HepG2 (cell line): ENCODE results near the gene TUBB. TPM values are rescaled to one million over a fixed set of nuclear protein-coding genes. Genes with fewer than 3 reads are reported as not detected.

Source experiments
- ATF4 ChIP-seq, 2 experiments: fragments of 450-650 bp in 1 of 2; sonication (generic) in 1 of 2; formaldehyde crosslinking; IDR thresholded peaks; 2 replicates each; pipeline versions ENCODE4 v1.5.0 to v1.8.0; 2020 to 2022; ENCODE audit warnings: mild to moderate bottlenecking in 1 of 2, missing genetic modification reagents in 1 of 2
- CEBPG ChIP-seq: IDR thresholded peaks from 2 replicates; pipeline ENCODE4 v1.6.1; 2016
- HDAC2 ChIP-seq: sonication (generic); formaldehyde crosslinking; IDR thresholded peaks from 2 replicates; pipeline ENCODE4 v1.4.0; 2020; ENCODE audit warnings: missing genetic modification reagents
- HIVEP1 ChIP-seq: sonication (generic); formaldehyde crosslinking; IDR thresholded peaks from 2 replicates; pipeline ENCODE4 v1.4.0; 2020; ENCODE audit warnings: mild to moderate bottlenecking, missing genetic modification reagents
- LCORL ChIP-seq, 2 experiments: fragments of 450-650 bp in 1 of 2; sonication (generic) in 1 of 2; formaldehyde crosslinking in 1 of 2; IDR thresholded peaks; 2 replicates each; pipeline versions ENCODE4 v1.5.0 to v1.6.1; 2017 to 2020; ENCODE audit warnings: antibody characterized with exemption in 1 of 2, missing genetic modification reagents in 1 of 2
- MEIS1 ChIP-seq: sonication (generic); formaldehyde crosslinking; IDR thresholded peaks from 2 replicates; pipeline ENCODE4 v1.9.0; 2021; ENCODE audit warnings: mild to moderate bottlenecking, missing genetic modification reagents, moderate library complexity, borderline replicate concordance
- MYC ChIP-seq: sonication (generic); formaldehyde crosslinking; IDR thresholded peaks from 2 replicates; pipeline ENCODE4 v1.9.0; 2021; ENCODE audit warnings: missing genetic modification reagents, borderline replicate concordance
- NR2C2 ChIP-seq: sonication (generic); formaldehyde crosslinking; IDR thresholded peaks from 2 replicates; pipeline ENCODE4 v1.4.0; 2020; ENCODE audit warnings: missing genetic modification reagents, mild to moderate bottlenecking, moderate library complexity, borderline replicate concordance
- PAXIP1 ChIP-seq: sonication (generic); formaldehyde crosslinking; conservative IDR thresholded peaks from 2 replicates; pipeline ENCODE4 v1.4.0; 2020; ENCODE audit warnings: mild to moderate bottlenecking, missing genetic modification reagents, moderate library complexity
- SOX5 ChIP-seq: IDR thresholded peaks from 2 replicates; pipeline ENCODE4 v1.6.1; 2016; ENCODE audit warnings: borderline replicate concordance
- SP140L ChIP-seq: sonication (generic); formaldehyde crosslinking; IDR thresholded peaks from 2 replicates; pipeline ENCODE4 v1.4.0; 2020; ENCODE audit warnings: missing genetic modification reagents, borderline replicate concordance
- SPEN ChIP-seq: sonication (generic); formaldehyde crosslinking; IDR thresholded peaks from 2 replicates; pipeline ENCODE4 v1.5.1; 2020; ENCODE audit warnings: low read depth, mild to moderate bottlenecking, missing genetic modification reagents
- TFDP1 ChIP-seq: IDR thresholded peaks from 2 replicates; pipeline ENCODE4 v1.6.1; 2016; ENCODE audit warnings: missing compliant biosample characterization, missing genetic modification reagents, borderline replicate concordance
- TGIF2 ChIP-seq: IDR thresholded peaks from 2 replicates; pipeline ENCODE4 v1.6.1; 2016; ENCODE audit warnings: control low read depth, missing compliant biosample characterization
- U2AF1 ChIP-seq: fragments of 200-400 bp; formaldehyde crosslinking; optimal IDR thresholded peaks from 2 replicates; pipeline ENCODE3; 2017; ENCODE audit warnings: mild to moderate bottlenecking, low read depth, low read length
- YEATS2 ChIP-seq: sonication (generic); formaldehyde crosslinking; IDR thresholded peaks from 2 replicates; pipeline ENCODE4 v1.4.0; 2020; ENCODE audit warnings: missing genetic modification reagents, borderline replicate concordance
- ZBTB37 ChIP-seq: sonication (generic); formaldehyde crosslinking; IDR thresholded peaks from 2 replicates; pipeline ENCODE4 v1.4.0; 2020; ENCODE audit warnings: mild to moderate bottlenecking, missing genetic modification reagents
- ZFP62 ChIP-seq: sonication (generic); formaldehyde crosslinking; IDR thresholded peaks from 2 replicates; pipeline ENCODE4 v1.4.0; 2020; ENCODE audit warnings: missing genetic modification reagents
- ZFYVE20 ChIP-seq: sonication (generic); formaldehyde crosslinking; IDR thresholded peaks from 2 replicates; pipeline ENCODE4 v1.8.0; 2023; ENCODE audit warnings: low read depth, mild to moderate bottlenecking, moderate library complexity, missing genetic modification reagents, borderline replicate concordance
- ZNF160 ChIP-seq: sonication (generic); formaldehyde crosslinking; IDR thresholded peaks from 2 replicates; pipeline ENCODE4 v1.8.0; 2022; ENCODE audit warnings: mild to moderate bottlenecking, inconsistent platforms, missing genetic modification reagents
- ZNF564 ChIP-seq: sonication (generic); formaldehyde crosslinking; IDR thresholded peaks from 2 replicates; pipeline ENCODE4 v1.8.1; 2023; ENCODE audit warnings: mild to moderate bottlenecking, missing genetic modification reagents
- ZNF839 ChIP-seq: sonication (generic); formaldehyde crosslinking; IDR thresholded peaks from 2 replicates; pipeline ENCODE4 v1.4.0; 2020; ENCODE audit warnings: missing genetic modification reagents, mild to moderate bottlenecking, borderline replicate concordance
- polyA plus RNA-seq, 8 experiments: library from polyadenylated mRNA; depleted of rRNA in 3 of 8; stranded (reverse) in 7 of 8; unstranded in 1 of 8; fragments of >200 nt; fragmentation: Illumina TruSeq in 4 of 8; extraction: Trizol in 4 of 8; gene quantifications; 2 replicates each; pipeline versions ENCODE4 v1.2.1 to v1.2.3, GENCODE V29; 2011 to 2016; ENCODE audit warnings: low read depth in 4 of 8, missing spikeins in 1 of 8, mixed read lengths in 1 of 8; ENCODE audit not compliant: insufficient read depth in 1 of 8
- total RNA-seq, 5 experiments: library from RNA; depleted of rRNA; stranded (reverse); fragments of >200 nt; fragmentation: Illumina TruSeq; extraction: Trizol; gene quantifications; 2 replicates each; pipeline ENCODE4 v1.2.3, GENCODE V29; 2016; ENCODE audit warnings: low read depth in 1 of 5

The TUBB gene
- total and polyA plus RNA-seq, 2 of the 13 experiments (the other 11 are each of a cell fraction or from before 2014, with no cell fraction given), result 911 to 1,163 TPM

GRCh38 chr6:30748851-30749540 is 28.8 kb downstream of the TUBB start (continued):
- TF ChIP-seq SOX5 (CRISPR knock-in tag) (peak; percentile 54; the same call in 1 of the 2 replicates), ZNF564 (CRISPR knock-in tag) (0 out of 2 replicates have a peak, but pooled peaks have one; percentile 3), TGIF2 (no peak), NR2C2 (CRISPR knock-in tag) (0 out of 2 replicates have a peak, but pooled peaks have one; percentile 57), HIVEP1 (CRISPR knock-in tag) (no peak), TFDP1 (CRISPR knock-in tag) (peak; percentile 57; the same call in 1 of the 2 replicates), U2AF1 (peak; percentile 73), YEATS2 (CRISPR knock-in tag) (peak; percentile 49; the same call in 1 of the 2 replicates), PAXIP1 (CRISPR knock-in tag) (peak; percentile 52; the same call in 1 of the 2 replicates), CEBPG (peak; percentile 28; the same call in 1 of the 2 replicates), ZBTB37 (CRISPR knock-in tag) (0 out of 2 replicates have a peak, but pooled peaks have one; percentile 36), ZFYVE20 (CRISPR knock-in tag) (no peak), ZNF839 (CRISPR knock-in tag) (peak; percentile 37; the same call in 1 of the 2 replicates), ZNF160 (CRISPR knock-in tag) (0 out of 2 replicates have a peak, but pooled peaks have one; percentile 44), ATF4 (CRISPR knock-in tag; IDR thresholded peaks at IDR 0.05) (0 out of 4 replicates have a peak, but pooled peaks of 1 of the 2 experiments have one; percentile 11), HDAC2 (CRISPR knock-in tag) (peak; percentile 10; the same call in 1 of the 2 replicates), SP140L (CRISPR knock-in tag) (peak; percentile 49; the same call in 1 of the 2 replicates), MYC (CRISPR knock-in tag) (peak; percentile 38), LCORL (IDR thresholded peaks at IDR 0.05) (no peak), LCORL (CRISPR knock-in tag; IDR thresholded peaks at IDR 0.05) (peak; percentile 43), SPEN (CRISPR knock-in tag) (peak; percentile 52; the same call in 1 of the 2 replicates), ZFP62 (CRISPR knock-in tag) (no peak), MEIS1 (peak; percentile 19; the same call in 1 of the 2 replicates)
